ENCODE measurements around the gene GLT8D1.

DNA sequence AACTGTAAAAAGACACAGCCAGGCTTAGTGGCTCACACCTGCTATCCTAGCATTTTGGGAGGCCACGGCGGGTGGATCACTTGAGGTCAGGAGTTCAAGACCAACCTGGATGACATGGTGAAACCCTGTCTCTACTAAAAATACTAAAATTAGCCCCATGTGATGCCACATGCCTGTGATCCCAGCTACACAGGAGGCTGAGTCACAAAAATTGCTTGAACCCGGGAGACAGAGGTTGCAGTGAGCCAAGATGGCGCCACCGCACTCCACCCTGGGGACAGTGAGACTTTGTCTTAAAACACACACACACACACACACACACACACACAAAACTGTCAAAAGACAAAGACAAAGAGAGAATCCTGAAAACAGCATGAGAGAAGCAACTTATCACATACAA is 18.3 kb upstream of the GLT8D1 start:
- TF ChIP-seq GATA2 (IDR thresholded peaks at IDR 0.05; ENCODE audit: low read depth, low read length) (no peak), GATA3 (IDR thresholded peaks at IDR 0.05; ENCODE audit: low read depth, low read length) (no peak)
